Measurements from ENCODE around the gene LRRTM3.
A peak's percentile ranks its signal among the peaks of the same experiment; 100 is the strongest.

The LRRTM3 gene

GRCh38 chr10:66925896-66926715 is at the start of gene LRRTM3:
Gene LRRTM3, plus strand, starts transcription at chr10:66926036.
- DNase-seq (ENCODE audit: low read depth), result no peak

GRCh38 chr10:66877361-66877760 is 48.5 kb upstream of the LRRTM3 start:
- DNase-seq (ENCODE audit: low read depth), result no peak

GRCh38 chr10:66880292-66880691 is 45.5 kb upstream of the LRRTM3 start:
- DNase-seq (ENCODE audit: low read depth), result no peak

GRCh38 chr10:66880826-66881225 is 45.0 kb upstream of the LRRTM3 start:
- no peak for DNase-seq (ENCODE audit: low read depth)

GRCh38 chr10:66881814-66882213 is 44.0 kb upstream of the LRRTM3 start:
- no peak for DNase-seq (ENCODE audit: low read depth)

GRCh38 chr10:66882271-66882670 is 43.6 kb upstream of the LRRTM3 start:
- no peak for DNase-seq (ENCODE audit: low read depth)

- DNase-seq (ENCODE audit: low read depth), result no peak
These were observed 39.0 kb upstream of the LRRTM3 start for GRCh38 chr10:66886848-66887247.

GRCh38 chr10:66888237-66888636 is 37.6 kb upstream of the LRRTM3 start:
- no peak for DNase-seq (ENCODE audit: low read depth)

- DNase-seq (ENCODE audit: low read depth), result no peak
These were observed 33.0 kb upstream of the LRRTM3 start for GRCh38 chr10:66892871-66893270.

- DNase-seq (ENCODE audit: low read depth), result no peak
These were observed 15.2 kb upstream of the LRRTM3 start for GRCh38 chr10:66910671-66911070.

DNA sequence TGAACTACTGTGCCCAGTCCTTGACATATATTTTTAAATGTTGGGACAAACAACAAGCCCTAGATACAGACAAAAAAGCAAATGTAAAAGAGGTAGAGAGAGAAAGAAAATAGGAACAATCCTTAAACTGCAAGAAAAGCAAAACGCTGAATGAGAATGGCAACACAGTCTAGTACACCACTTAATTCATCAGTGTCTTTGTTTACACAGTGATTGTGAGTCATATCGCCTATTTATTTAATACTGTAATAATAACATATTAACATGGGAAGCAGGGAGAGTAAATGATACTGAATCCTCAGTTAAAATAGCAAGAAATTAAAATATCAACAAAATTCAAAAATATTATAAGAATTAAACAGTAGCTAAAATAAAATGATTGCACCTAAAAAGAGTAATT is 9.8 kb upstream of the LRRTM3 start:
- DNase-seq (ENCODE audit: low read depth), result no peak

DNA sequence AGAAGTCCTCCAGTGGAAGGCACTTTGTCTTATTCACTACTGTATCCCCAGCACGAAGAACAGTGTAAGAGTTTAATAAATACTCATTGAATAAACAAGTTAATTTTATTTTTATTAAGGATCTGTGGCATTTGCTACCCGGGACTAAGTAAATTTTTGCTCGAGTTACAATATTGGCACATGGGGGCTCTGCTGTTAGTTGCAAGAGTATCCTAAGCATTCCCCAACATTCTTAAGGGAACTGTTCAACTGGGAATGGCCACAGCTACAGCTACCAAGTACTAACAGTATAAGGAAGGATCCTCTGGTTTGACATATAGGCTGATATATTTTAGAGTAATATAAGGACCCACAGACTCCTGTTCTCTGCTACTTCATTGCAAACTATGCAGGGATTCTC is 8.7 kb upstream of the LRRTM3 start:
- no peak for DNase-seq (ENCODE audit: low read depth)

GRCh38 chr10:66919248-66919647 is 6.6 kb upstream of the LRRTM3 start:
- no peak for DNase-seq (ENCODE audit: low read depth)

DNA sequence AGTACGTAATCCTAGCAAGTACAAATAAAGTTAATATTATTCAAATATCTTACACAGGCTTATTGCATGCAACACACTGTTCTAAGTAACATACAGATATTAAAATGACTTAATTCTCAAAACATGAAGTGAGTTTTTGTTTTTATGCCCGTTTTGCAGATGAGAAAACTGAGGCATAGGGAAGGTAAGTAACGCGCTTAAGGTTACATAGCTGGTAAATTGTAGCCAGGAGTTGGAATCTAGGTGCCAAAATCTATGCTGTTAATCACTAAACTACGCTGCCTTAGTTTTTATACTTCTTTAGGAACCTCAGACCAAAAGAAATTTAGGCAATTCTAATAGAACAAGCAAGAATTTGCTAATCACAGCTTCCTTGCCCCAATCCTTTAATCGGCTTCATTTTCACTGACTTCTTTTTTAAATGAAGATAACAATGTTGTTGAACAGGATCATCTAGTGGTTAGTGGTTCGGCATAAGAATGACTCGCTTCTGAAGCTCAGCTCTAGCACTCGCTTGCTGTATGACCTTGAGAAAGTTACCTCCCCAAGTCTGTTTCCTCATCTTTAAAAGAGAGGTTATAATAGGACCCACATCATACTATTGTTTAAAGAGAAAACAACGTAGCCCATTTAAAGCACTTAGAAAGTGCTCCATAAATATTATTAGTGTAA is 1.0 kb upstream of the LRRTM3 start:
- no peak for DNase-seq (ENCODE audit: low read depth)

DNA sequence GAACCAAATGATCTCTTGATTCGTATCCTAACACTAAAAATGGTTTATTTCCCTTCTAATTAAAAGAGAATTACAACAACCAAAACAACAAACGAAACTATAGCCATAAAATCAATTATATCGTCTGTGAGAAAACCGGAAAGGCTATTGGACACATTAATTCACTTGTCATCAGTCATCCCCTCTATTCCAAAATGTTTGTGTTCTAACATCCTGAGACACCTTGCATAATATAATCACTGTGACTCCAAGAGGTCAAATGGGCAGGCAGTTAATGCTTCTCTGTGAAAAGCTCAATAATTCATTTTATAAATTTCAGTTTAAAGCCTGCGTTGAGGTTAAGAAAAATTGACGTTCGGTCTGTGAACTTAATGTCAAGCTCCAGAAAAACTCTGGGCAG is 463 bp upstream of the LRRTM3 start:
- no peak for DNase-seq (ENCODE audit: low read depth)

- no peak for DNase-seq (ENCODE audit: low read depth)
These were observed 1.0 kb downstream of the LRRTM3 start for GRCh38 chr10:66926841-66927240.

DNA sequence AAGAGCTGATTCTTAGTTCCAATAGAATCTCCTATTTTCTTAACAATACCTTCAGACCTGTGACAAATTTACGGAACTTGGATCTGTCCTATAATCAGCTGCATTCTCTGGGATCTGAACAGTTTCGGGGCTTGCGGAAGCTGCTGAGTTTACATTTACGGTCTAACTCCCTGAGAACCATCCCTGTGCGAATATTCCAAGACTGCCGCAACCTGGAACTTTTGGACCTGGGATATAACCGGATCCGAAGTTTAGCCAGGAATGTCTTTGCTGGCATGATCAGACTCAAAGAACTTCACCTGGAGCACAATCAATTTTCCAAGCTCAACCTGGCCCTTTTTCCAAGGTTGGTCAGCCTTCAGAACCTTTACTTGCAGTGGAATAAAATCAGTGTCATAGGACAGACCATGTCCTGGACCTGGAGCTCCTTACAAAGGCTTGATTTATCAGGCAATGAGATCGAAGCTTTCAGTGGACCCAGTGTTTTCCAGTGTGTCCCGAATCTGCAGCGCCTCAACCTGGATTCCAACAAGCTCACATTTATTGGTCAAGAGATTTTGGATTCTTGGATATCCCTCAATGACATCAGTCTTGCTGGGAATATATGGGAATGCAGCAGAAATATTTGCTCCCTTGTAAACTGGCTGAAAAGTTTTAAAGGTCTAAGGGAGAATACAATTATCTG is 1.6 kb downstream of the LRRTM3 start:
- no peak for DNase-seq (ENCODE audit: low read depth)

DNA sequence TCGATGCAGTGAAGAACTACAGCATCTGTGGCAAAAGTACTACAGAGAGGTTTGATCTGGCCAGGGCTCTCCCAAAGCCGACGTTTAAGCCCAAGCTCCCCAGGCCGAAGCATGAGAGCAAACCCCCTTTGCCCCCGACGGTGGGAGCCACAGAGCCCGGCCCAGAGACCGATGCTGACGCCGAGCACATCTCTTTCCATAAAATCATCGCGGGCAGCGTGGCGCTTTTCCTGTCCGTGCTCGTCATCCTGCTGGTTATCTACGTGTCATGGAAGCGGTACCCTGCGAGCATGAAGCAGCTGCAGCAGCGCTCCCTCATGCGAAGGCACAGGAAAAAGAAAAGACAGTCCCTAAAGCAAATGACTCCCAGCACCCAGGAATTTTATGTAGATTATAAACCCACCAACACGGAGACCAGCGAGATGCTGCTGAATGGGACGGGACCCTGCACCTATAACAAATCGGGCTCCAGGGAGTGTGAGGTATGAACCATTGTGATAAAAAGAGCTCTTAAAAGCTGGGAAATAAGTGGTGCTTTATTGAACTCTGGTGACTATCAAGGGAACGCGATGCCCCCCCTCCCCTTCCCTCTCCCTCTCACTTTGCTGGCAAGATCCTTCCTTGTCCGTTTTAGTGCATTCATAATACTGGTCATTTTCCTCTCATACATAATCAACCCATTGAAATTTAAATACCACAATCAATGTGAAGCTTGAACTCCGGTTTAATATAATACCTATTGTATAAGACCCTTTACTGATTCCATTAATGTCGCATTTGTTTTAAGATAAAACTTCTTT is 2.3 kb downstream of the LRRTM3 start:
- no peak for DNase-seq (ENCODE audit: low read depth)

GRCh38 chr10:66928776-66929175 is 2.9 kb downstream of the LRRTM3 start:
- DNase-seq (ENCODE audit: low read depth), result no peak

- DNase-seq (ENCODE audit: low read depth), result no peak
These were observed 3.5 kb downstream of the LRRTM3 start for GRCh38 chr10:66929375-66929774.

DNA sequence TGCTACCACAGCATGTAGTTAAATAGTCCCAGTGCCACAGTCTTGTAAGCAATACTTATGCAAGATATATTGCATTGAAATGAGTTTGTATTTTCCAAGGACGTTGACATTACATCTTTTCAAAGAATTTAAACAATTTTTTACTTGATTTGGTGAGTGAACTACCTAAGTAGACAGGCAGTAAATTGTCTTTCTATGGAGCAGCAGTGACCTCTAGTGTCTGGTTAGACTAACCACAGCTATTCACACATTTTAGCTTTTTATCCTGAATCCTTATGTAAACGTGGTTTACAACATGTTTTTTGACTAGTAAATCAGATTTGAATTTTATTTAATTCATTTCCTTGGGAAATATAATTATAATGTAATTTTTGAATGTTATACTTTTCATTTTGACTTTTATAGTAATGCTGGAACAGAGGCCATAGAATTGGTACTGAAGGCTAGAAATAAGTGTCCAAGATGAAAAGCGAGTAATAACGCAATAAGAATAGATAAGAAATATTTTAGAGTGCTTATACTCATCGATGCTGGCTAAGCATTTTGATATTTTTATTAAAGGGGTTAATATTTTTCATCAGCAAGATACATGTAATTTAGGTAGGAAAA is 5.6 kb downstream of the LRRTM3 start:
- peak; percentile 19 for DNase-seq (ENCODE audit: low read depth)

- no peak for DNase-seq (ENCODE audit: low read depth)
These were observed 6.1 kb downstream of the LRRTM3 start for GRCh38 chr10:66931949-66932343.

All from fibroblast of gingiva (primary cell).